ENCODE results near the gene COQ9. TPM values are rescaled to one million over a fixed set of nuclear protein-coding genes. Genes with fewer than 3 reads are reported as not detected.

COQ9 gene
- total RNA-seq, 1 experiment from 2014 or later = 32.9 TPM

DNA sequence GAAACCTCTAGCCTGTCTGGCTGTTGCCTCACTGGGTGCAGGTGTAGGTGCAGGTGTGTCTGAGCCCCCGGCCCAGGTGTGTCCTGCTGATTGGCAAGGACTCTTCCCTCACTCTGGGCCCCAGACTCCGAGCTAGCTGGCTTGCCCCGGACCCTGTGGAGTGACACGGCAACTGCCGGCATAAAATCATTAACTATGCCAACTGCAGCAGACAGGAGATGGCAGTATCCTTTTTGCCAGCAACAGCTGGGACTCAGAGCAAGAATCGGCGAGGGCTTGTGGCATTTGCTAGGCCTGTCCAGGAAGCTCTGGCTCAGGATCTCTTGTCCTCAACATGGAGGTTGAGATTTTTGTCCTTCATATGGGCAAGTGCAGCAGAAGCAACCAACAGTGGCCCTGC, 20.9 kb upstream of the COQ9 start:
- H2AFZ ChIP-seq (ENCODE audit: low read length) = no peak overlapping the region
- no peak overlapping the region for H2BK12ac ChIP-seq (ENCODE audit: insufficient read length, low read depth, low read length)
- H3K4me1 ChIP-seq (ENCODE audit: insufficient read depth, low read length) = no peaks in the 10 kb centered on the region
- Mint-ChIP-seq H3K4me3 (no peak overlapping the region), H3K4me1 (peaks cover 5 to 6% of the 10 kb centered on the region in 2 experiments; a peak in 3 of 4 replicates), H3K9me3 (no peaks in the 10 kb centered on the region), H3K27ac (0 out of 7 replicates have a peak overlapping the region, but pooled peaks of 1 of the 3 experiments have one; percentile 31), H3K27me3 (ENCODE audit: low read depth) (no peaks in the 10 kb centered on the region), H3K36me3 (ENCODE audit: insufficient read depth in 1 of 3, low read depth in 3 of 3) (peaks cover 25 to 39% (median 38%) of the 10 kb centered on the region in 3 experiments)
- H3K79me2 ChIP-seq (ENCODE audit: insufficient read depth, low read length) = no peaks in the 10 kb centered on the region
- no peak overlapping the region for H3K9ac ChIP-seq (ENCODE audit: extremely low read depth, insufficient read length, low read length)
- no peak overlapping the region for H3K4me2 ChIP-seq (ENCODE audit: insufficient read depth, insufficient read length, low read length)
- H4K8ac ChIP-seq (replicated peaks; ENCODE audit: insufficient read length, low read depth, low read length) = no peak overlapping the region
- H2BK5ac ChIP-seq (ENCODE audit: insufficient read length, low read length) = no peak overlapping the region
- no peak overlapping the region for H2AK5ac ChIP-seq (ENCODE audit: insufficient read length, low read length)
- no peaks in the 10 kb centered on the region for H3K27me3 ChIP-seq (ENCODE audit: insufficient read depth, low read length)
- H2BK120ac ChIP-seq (ENCODE audit: low read depth, low read length, poor library complexity, severe bottlenecking) = no peak overlapping the region
- H3K27ac ChIP-seq (ENCODE audit: insufficient read length, low read depth, low read length) = no peak overlapping the region
- no peak overlapping the region for H3T11ph ChIP-seq (ENCODE audit: low read length)
- H3K79me1 ChIP-seq (ENCODE audit: insufficient read depth, low read depth, low read length, poor library complexity, severe bottlenecking) = no peaks in the 10 kb centered on the region
- H3K18ac ChIP-seq (ENCODE audit: insufficient read length, low read depth, low read length) = no peak overlapping the region
- WGBS (ENCODE audit: extremely low coverage, insufficient read length, low lambda C conversion rate) = no CpG with 5 or more reads among the region's 7 CpGs
- H3K4ac ChIP-seq (ENCODE audit: low read depth, low read length) = no peak overlapping the region
- H3K23me2 ChIP-seq (ENCODE audit: insufficient read length, low read depth, low read length, poor library complexity, severe bottlenecking) = no peaks in the 10 kb centered on the region
- H3K14ac ChIP-seq (ENCODE audit: insufficient read depth, low read length) = no peak overlapping the region
- no peak for DNase-seq
- no peak overlapping the region for H3K56ac ChIP-seq (ENCODE audit: insufficient read length, low read depth, low read length)
- H4K20me1 ChIP-seq (ENCODE audit: control insufficient read depth, insufficient read depth, insufficient read length) = no peaks in the 10 kb centered on the region
- TF ChIP-seq, protein P1, sequence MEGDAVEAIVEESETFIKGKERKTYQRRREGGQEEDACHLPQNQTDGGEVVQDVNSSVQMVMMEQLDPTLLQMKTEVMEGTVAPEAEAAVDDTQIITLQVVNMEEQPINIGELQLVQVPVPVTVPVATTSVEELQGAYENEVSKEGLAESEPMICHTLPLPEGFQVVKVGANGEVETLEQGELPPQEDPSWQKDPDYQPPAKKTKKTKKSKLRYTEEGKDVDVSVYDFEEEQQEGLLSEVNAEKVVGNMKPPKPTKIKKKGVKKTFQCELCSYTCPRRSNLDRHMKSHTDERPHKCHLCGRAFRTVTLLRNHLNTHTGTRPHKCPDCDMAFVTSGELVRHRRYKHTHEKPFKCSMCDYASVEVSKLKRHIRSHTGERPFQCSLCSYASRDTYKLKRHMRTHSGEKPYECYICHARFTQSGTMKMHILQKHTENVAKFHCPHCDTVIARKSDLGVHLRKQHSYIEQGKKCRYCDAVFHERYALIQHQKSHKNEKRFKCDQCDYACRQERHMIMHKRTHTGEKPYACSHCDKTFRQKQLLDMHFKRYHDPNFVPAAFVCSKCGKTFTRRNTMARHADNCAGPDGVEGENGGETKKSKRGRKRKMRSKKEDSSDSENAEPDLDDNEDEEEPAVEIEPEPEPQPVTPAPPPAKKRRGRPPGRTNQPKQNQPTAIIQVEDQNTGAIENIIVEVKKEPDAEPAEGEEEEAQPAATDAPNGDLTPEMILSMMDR (conservative IDR thresholded peaks at IDR 0.05) = no peak
- no peak overlapping the region for H4K91ac ChIP-seq (ENCODE audit: insufficient read length, low read depth, low read length)
- no peak overlapping the region for H3K23ac ChIP-seq (ENCODE audit: insufficient read length, low read depth, low read length)
- H4K5ac ChIP-seq (ENCODE audit: insufficient read length, low read depth, low read length) = no peak overlapping the region
- no peak overlapping the region for H2BK20ac ChIP-seq (ENCODE audit: low read depth, low read length, poor library complexity, severe bottlenecking)
- no peak overlapping the region for H2BK15ac ChIP-seq (ENCODE audit: low read depth, low read length)
- no peaks in the 10 kb centered on the region for H3K9me3 ChIP-seq (ENCODE audit: control insufficient read depth, low read depth, low read length)

Data from H9 (cell line).